HEK293T (cell line): ENCODE measurements around the gene SLC43A2.

Source experiments
- BHLHE40 ChIP-seq: fragments of 450-650 bp; IDR thresholded peaks from 2 replicates; pipeline ENCODE4 v1.6.1; 2016; ENCODE audit warnings: mild to moderate bottlenecking, moderate library complexity, borderline replicate concordance
- CTBP1 ChIP-seq: fragments of 450-650 bp; IDR thresholded peaks from 2 replicates; pipeline ENCODE4 v1.6.1; 2016; ENCODE audit warnings: borderline replicate concordance
- ELF4 ChIP-seq: fragments of 450-650 bp; IDR thresholded peaks from 2 replicates; pipeline ENCODE4 v1.6.1; 2017; ENCODE audit warnings: antibody characterized with exemption
- FOXA1 ChIP-seq: fragments of 450-650 bp; IDR thresholded peaks from 2 replicates; pipeline ENCODE4 v1.6.1; 2016; ENCODE audit warnings: mild to moderate bottlenecking
- FOXM1 ChIP-seq: fragments of 450-650 bp; IDR thresholded peaks from 2 replicates; pipeline ENCODE4 v1.6.1; 2017; ENCODE audit warnings: mild to moderate bottlenecking, borderline replicate concordance
- L3MBTL2 ChIP-seq: fragments of 450-650 bp; conservative IDR thresholded peaks from 2 replicates; pipeline ENCODE4 v1.6.1; 2016; ENCODE audit warnings: mild to moderate bottlenecking
- NFRKB ChIP-seq: fragments of 450-650 bp; IDR thresholded peaks from 2 replicates; pipeline ENCODE4 v1.6.1; 2016; ENCODE audit warnings: mild to moderate bottlenecking, moderate library complexity
- SP1 ChIP-seq: fragments of 450-650 bp; IDR thresholded peaks from 2 replicates; pipeline ENCODE4 v1.6.1; 2017
- TARDBP ChIP-seq: fragments of 450-650 bp; IDR thresholded peaks from 2 replicates; pipeline ENCODE4 v1.6.1; 2016

- TF ChIP-seq SP1 (no peak), FOXA1 (no peak), ELF4 (no peak), FOXM1 (no peak), BHLHE40 (no peak), L3MBTL2 (no peak), TARDBP (no peak), CTBP1 (no peak), NFRKB (no peak)
Measured at GRCh38 chr17:1521086-1521640, 107.5 kb downstream of the SLC43A2 start.
